Aorta (tissue), 5 donors: ENCODE results near the gene COL25A1. TPM values are rescaled to one million over a fixed set of nuclear protein-coding genes. Genes with fewer than 3 reads are reported as not detected.
A peak's percentile ranks its signal among the peaks of the same experiment; 100 is the strongest.
"Not testable (repeated sequence)": the region's sequence is repeated elsewhere in the genome, so short reads cannot be mapped to it uniquely, and the experiment has no call there.

ENCODE experiments used
- ATAC-seq: fragments of 200-7000 bp; cut with Tn5 transposase; one replicate; pipeline ENCODE4 v1.9.1; 2022; ENCODE audit warnings: moderate library complexity; ENCODE audit not compliant: low FRiP score
- DNase-seq, 2 donors: peaks; one replicate each; pipeline ENCODE4 v3.0.0-alpha.2; 2020
- H3K27ac ChIP-seq, 2 donors: one replicate each; pipeline ENCODE4 v1.5.1; 2013; ENCODE audit warnings: low read length in 2 of 2, mild to moderate bottlenecking in 2 of 2, moderate library complexity in 2 of 2, control low read depth in 1 of 2, inconsistent platforms in 1 of 2, low read depth in 1 of 2
- H3K27me3 ChIP-seq, 2 donors: one replicate each; pipeline ENCODE4 v1.6.1; 2013; ENCODE audit warnings: control low read depth in 1 of 2, low read length in 1 of 2, mild to moderate bottlenecking in 1 of 2, moderate library complexity in 1 of 2; ENCODE audit not compliant: insufficient read depth in 2 of 2, control insufficient read depth in 1 of 2
- H3K36me3 ChIP-seq, 2 donors: one replicate each; pipeline ENCODE4 v1.6.1; 2013; ENCODE audit warnings: control low read depth in 1 of 2, low read length in 1 of 2, mild to moderate bottlenecking in 1 of 2; ENCODE audit not compliant: insufficient read depth in 2 of 2, control insufficient read depth in 1 of 2
- H3K4me1 ChIP-seq, 2 donors: one replicate each; pipeline ENCODE4 v1.6.1; 2013; ENCODE audit warnings: low read length in 2 of 2, control low read depth in 1 of 2, mild to moderate bottlenecking in 1 of 2, moderate library complexity in 1 of 2; ENCODE audit not compliant: insufficient read depth in 2 of 2, control insufficient read depth in 1 of 2
- H3K4me3 ChIP-seq, 2 donors: one replicate each; pipeline ENCODE4 v1.5.1; 2013; ENCODE audit warnings: low read length in 2 of 2, control low read depth in 1 of 2, mild to moderate bottlenecking in 1 of 2
- H3K9me3 ChIP-seq: one replicate; pipeline ENCODE4 v1.6.1; 2013; ENCODE audit warnings: mild to moderate bottlenecking, low read length; ENCODE audit not compliant: control insufficient read depth
- WGBS, 2 donors: extraction: QIAGEN DNeasy Blood & Tissue Kit; methylation state at CpG; one replicate each; pipeline ENCODE4 v1.1.7; 2013; 5-methylcytosine and 5-hydroxymethylcytosine counted together
- intact Hi-C, 2 donors: fragments of 100-400 bp; cut with DNase I; formaldehyde crosslinking; loops; one replicate each; pipeline versions ENCODE4 v1.14.2 to v1.15.0; 2022
- polyA plus RNA-seq, 2 donors: library from polyadenylated mRNA; stranded (reverse); fragments of 200-250 nt; gene quantifications; one replicate each; pipeline ENCODE4 v1.2.3, GENCODE V29; 2013
- total RNA-seq, 2 donors: library from RNA; stranded (reverse); fragmentation: NEBNext Ultra II Directional; extraction: Animal tissue kit (Norgen Biotek cat#: 25700); gene quantifications; one replicate each; pipeline ENCODE4 v1.2.1, GENCODE V29; 2021
- donor health status: healthy with polysubstance abuse.
- donor health status: Bipolar disorder and iron deficiency.
- donor health status: DM: no; HTN: no; CAD: no.
- donor health status: DM: no; HTN: no; CAD: no.
- donor health status: DM: yes; HTN: yes; CAD: no.

COL25A1 gene
- total and polyA plus RNA-seq, 4 donors = 0.08 to 8.1 (median 1.3) TPM

GRCh38 chr4:109027016-109027500 is 275.4 kb downstream of the COL25A1 start:
- no peak overlapping the region for H3K4me3 ChIP-seq
- ATAC-seq (no peak), DNase-seq (no peak)
- intact Hi-C loops = no loop called here
- no peak overlapping the region for H3K27ac ChIP-seq
- H3K9me3 ChIP-seq = no peaks in the 10 kb centered on the region
- no peaks in the 10 kb centered on the region for H3K27me3 ChIP-seq
- H3K4me1 ChIP-seq = no peaks in the 10 kb centered on the region
- 59 to 62% methylated on average over 5 of the region's 5 CpGs for WGBS, 2 donors
- H3K36me3 ChIP-seq = no peaks in the 10 kb centered on the region

GRCh38 chr4:109026588-109026987 is 275.9 kb downstream of the COL25A1 start:
- Histone ChIP-seq H3K27me3 (no peaks in the 10 kb centered on the region), H3K4me1 (no peaks in the 10 kb centered on the region), H3K36me3 (no peaks in the 10 kb centered on the region), H3K4me3 (no peak overlapping the region), H3K9me3 (no peaks in the 10 kb centered on the region), H3K27ac (no peak overlapping the region)
- DNase-seq (no peak), ATAC-seq (no peak)
- intact Hi-C loops = no loop called here
- 68 to 71% methylated on average over 4 of the region's 4 CpGs for WGBS, 2 donors

- no peak overlapping the region for H3K4me3 ChIP-seq
- ATAC-seq = no peak
- DNase-seq = no peak
- H3K27me3 ChIP-seq = no peaks in the 10 kb centered on the region
- no peaks in the 10 kb centered on the region for H3K4me1 ChIP-seq
- H3K9me3 ChIP-seq = no peaks in the 10 kb centered on the region
- intact Hi-C loops = no loop called here
- no peak overlapping the region for H3K27ac ChIP-seq
- 30 to 39% methylated on average over 3 of the region's 3 CpGs for WGBS, 2 donors
- H3K36me3 ChIP-seq = no peaks in the 10 kb centered on the region
Measured at GRCh38 chr4:109025471-109026076, 276.9 kb downstream of the COL25A1 start.

- Histone ChIP-seq H3K9me3 (no peaks in the 10 kb centered on the region), H3K27ac (no peak overlapping the region), H3K36me3 (no peaks in the 10 kb centered on the region), H3K4me1 (no peaks in the 10 kb centered on the region), H3K4me3 (no peak overlapping the region), H3K27me3 (no peaks in the 10 kb centered on the region)
- DNase-seq (no peak), ATAC-seq (no peak)
- intact Hi-C loops = no loop called here
- WGBS, 2 donors = 52 to 59% methylated on average over 1 of the region's 1 CpG
Measured at GRCh38 chr4:109022961-109023360, 279.5 kb downstream of the COL25A1 start.

GRCh38 chr4:109021630-109022029 is 280.8 kb downstream of the COL25A1 start:
- H3K4me1 ChIP-seq, H3K36me3 ChIP-seq, DNase-seq, H3K4me3 ChIP-seq, H3K27ac ChIP-seq, H3K9me3 ChIP-seq, intact Hi-C loops, H3K27me3 ChIP-seq, ATAC-seq: not testable (repeated sequence)
- WGBS, 2 donors = 96 to 98% methylated on average over 6 of the region's 6 CpGs

GRCh38 chr4:109020861-109021260 is 281.6 kb downstream of the COL25A1 start:
- Histone ChIP-seq H3K4me3 (no peak overlapping the region), H3K36me3 (no peaks in the 10 kb centered on the region), H3K9me3 (no peaks in the 10 kb centered on the region), H3K27ac (no peak overlapping the region), H3K27me3 (no peaks in the 10 kb centered on the region), H3K4me1 (no peaks in the 10 kb centered on the region)
- intact Hi-C loops = no loop called here
- DNase-seq (no peak), ATAC-seq (no peak)
- WGBS, 2 donors = 97 to 99% methylated on average over 4 of the region's 4 CpGs

- ATAC-seq (peak; percentile 32), DNase-seq (no peak)
- Histone ChIP-seq H3K36me3 (no peaks in the 10 kb centered on the region), H3K27me3 (no peaks in the 10 kb centered on the region), H3K4me3 (no peak overlapping the region), H3K27ac (no peak overlapping the region), H3K4me1 (no peaks in the 10 kb centered on the region), H3K9me3 (no peaks in the 10 kb centered on the region)
- intact Hi-C loops = no loop called here
- 95 to 99% methylated on average over 5 of the region's 5 CpGs for WGBS, 2 donors
Measured at GRCh38 chr4:109016200-109016599, 286.3 kb downstream of the COL25A1 start.

GRCh38 chr4:109015413-109015810 is 287.0 kb downstream of the COL25A1 start:
- no peaks in the 10 kb centered on the region for H3K4me1 ChIP-seq
- intact Hi-C loops = no loop called here
- no peak overlapping the region for H3K4me3 ChIP-seq
- H3K9me3 ChIP-seq = no peaks in the 10 kb centered on the region
- 56 to 61% methylated on average over 2 of the region's 2 CpGs for WGBS, 2 donors
- ATAC-seq (no peak), DNase-seq (no peak)
- no peak overlapping the region for H3K27ac ChIP-seq
- H3K36me3 ChIP-seq = no peaks in the 10 kb centered on the region
- no peaks in the 10 kb centered on the region for H3K27me3 ChIP-seq

- DNase-seq (no peak), ATAC-seq (no peak)
- H3K27ac ChIP-seq = no peak overlapping the region
- no peaks in the 10 kb centered on the region for H3K9me3 ChIP-seq
- intact Hi-C loops = no loop called here
- no peak overlapping the region for H3K4me3 ChIP-seq
- WGBS, 2 donors = 78 to 80% methylated on average over 11 of the region's 11 CpGs
- no peaks in the 10 kb centered on the region for H3K4me1 ChIP-seq
- no peaks in the 10 kb centered on the region for H3K27me3 ChIP-seq
- no peaks in the 10 kb centered on the region for H3K36me3 ChIP-seq
Measured at GRCh38 chr4:109014593-109015412, 287.7 kb downstream of the COL25A1 start.
